Measurements from ENCODE around the gene SOX10. TPM values are rescaled to one million over a fixed set of nuclear protein-coding genes. Genes with fewer than 3 reads are reported as not detected.
"Not testable (repeated sequence)": the region's sequence is repeated elsewhere in the genome, so short reads cannot be mapped to it uniquely, and the experiment has no call there.

Gene SOX10
- polyA plus RNA-seq, 1 donor from 2014 or later: not detected

DNA sequence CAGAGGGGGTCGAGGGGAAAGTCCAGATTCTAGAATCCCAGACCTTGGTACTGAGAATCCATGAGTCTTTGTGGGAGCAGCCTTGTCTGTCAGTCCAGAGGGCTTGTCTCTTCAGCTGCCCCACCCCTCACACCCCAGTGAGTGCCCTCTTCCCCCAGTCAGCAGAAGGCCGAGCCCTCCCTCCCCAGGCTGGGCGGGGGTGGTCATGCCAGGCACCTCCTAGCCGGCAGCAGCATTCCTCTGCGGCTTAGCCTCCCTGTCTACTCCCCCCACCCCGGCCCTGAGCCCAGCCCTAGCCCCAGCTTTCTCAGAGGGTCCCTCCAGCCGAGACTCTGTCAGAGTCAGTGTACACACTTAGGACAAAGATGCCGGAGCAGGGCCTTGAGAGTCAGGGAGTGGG is 4.6 kb downstream of the SOX10 start:
- H4K20me1 ChIP-seq (ENCODE audit: insufficient read depth): no peaks in the 10 kb centered on the region
- no peak overlapping the region for H3K27ac ChIP-seq (ENCODE audit: low read length)
- no peak for TF ChIP-seq POLR2AphosphoS5 (IDR thresholded peaks at IDR 0.05)
- TF ChIP-seq, protein P1, sequence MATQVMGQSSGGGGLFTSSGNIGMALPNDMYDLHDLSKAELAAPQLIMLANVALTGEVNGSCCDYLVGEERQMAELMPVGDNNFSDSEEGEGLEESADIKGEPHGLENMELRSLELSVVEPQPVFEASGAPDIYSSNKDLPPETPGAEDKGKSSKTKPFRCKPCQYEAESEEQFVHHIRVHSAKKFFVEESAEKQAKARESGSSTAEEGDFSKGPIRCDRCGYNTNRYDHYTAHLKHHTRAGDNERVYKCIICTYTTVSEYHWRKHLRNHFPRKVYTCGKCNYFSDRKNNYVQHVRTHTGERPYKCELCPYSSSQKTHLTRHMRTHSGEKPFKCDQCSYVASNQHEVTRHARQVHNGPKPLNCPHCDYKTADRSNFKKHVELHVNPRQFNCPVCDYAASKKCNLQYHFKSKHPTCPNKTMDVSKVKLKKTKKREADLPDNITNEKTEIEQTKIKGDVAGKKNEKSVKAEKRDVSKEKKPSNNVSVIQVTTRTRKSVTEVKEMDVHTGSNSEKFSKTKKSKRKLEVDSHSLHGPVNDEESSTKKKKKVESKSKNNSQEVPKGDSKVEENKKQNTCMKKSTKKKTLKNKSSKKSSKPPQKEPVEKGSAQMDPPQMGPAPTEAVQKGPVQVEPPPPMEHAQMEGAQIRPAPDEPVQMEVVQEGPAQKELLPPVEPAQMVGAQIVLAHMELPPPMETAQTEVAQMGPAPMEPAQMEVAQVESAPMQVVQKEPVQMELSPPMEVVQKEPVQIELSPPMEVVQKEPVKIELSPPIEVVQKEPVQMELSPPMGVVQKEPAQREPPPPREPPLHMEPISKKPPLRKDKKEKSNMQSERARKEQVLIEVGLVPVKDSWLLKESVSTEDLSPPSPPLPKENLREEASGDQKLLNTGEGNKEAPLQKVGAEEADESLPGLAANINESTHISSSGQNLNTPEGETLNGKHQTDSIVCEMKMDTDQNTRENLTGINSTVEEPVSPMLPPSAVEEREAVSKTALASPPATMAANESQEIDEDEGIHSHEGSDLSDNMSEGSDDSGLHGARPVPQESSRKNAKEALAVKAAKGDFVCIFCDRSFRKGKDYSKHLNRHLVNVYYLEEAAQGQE (IDR thresholded peaks at IDR 0.05; ENCODE audit: borderline replicate concordance): no peak
- TF ChIP-seq EZH2 (IDR thresholded peaks at IDR 0.05; ENCODE audit: borderline replicate concordance, insufficient read depth, low read length, poor library complexity, severe bottlenecking): no peak
- TF ChIP-seq MXI1 (conservative IDR thresholded peaks at IDR 0.05; ENCODE audit: poor library complexity, severe bottlenecking): no peak
- TF ChIP-seq RAD21 (conservative IDR thresholded peaks at IDR 0.05): no peak
- no peak for TF ChIP-seq EP300 (conservative IDR thresholded peaks at IDR 0.05; ENCODE audit: poor library complexity, severe bottlenecking)
- TF ChIP-seq SMC3 (conservative IDR thresholded peaks at IDR 0.05; ENCODE audit: poor library complexity): no peak
- no peak for TF ChIP-seq TAF1 (IDR thresholded peaks at IDR 0.05; ENCODE audit: low read depth)
- TF ChIP-seq, protein P2, sequence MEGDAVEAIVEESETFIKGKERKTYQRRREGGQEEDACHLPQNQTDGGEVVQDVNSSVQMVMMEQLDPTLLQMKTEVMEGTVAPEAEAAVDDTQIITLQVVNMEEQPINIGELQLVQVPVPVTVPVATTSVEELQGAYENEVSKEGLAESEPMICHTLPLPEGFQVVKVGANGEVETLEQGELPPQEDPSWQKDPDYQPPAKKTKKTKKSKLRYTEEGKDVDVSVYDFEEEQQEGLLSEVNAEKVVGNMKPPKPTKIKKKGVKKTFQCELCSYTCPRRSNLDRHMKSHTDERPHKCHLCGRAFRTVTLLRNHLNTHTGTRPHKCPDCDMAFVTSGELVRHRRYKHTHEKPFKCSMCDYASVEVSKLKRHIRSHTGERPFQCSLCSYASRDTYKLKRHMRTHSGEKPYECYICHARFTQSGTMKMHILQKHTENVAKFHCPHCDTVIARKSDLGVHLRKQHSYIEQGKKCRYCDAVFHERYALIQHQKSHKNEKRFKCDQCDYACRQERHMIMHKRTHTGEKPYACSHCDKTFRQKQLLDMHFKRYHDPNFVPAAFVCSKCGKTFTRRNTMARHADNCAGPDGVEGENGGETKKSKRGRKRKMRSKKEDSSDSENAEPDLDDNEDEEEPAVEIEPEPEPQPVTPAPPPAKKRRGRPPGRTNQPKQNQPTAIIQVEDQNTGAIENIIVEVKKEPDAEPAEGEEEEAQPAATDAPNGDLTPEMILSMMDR (IDR thresholded peaks at IDR 0.05; ENCODE audit: poor library complexity, severe bottlenecking): no peak
- no peaks in the 10 kb centered on the region for H3K79me2 ChIP-seq (replicated peaks; ENCODE audit: insufficient read depth, low read length)
- no peaks in the 10 kb centered on the region for H3K9me2 ChIP-seq (ENCODE audit: insufficient read depth, low read length)
- H3K27me3 ChIP-seq (ENCODE audit: insufficient read depth, low read depth, low read length): peaks cover 4% of the 10 kb centered on the region
- H3K9ac ChIP-seq (ENCODE audit: low read length): no peak overlapping the region
- no peak overlapping the region for H3K4me3 ChIP-seq (ENCODE audit: low read length)
- no peak overlapping the region for H3K4me2 ChIP-seq (ENCODE audit: low read length)
- H3K36me3 ChIP-seq (ENCODE audit: insufficient read depth, low read length): no peaks in the 10 kb centered on the region
- H2AFZ ChIP-seq (ENCODE audit: low read depth, low read length): no peak overlapping the region
- no peaks in the 10 kb centered on the region for H3F3A ChIP-seq (ENCODE audit: insufficient read depth, low read length, poor library complexity, severe bottlenecking)
- H3K9me3 ChIP-seq (ENCODE audit: low read length): no peaks in the 10 kb centered on the region

DNA sequence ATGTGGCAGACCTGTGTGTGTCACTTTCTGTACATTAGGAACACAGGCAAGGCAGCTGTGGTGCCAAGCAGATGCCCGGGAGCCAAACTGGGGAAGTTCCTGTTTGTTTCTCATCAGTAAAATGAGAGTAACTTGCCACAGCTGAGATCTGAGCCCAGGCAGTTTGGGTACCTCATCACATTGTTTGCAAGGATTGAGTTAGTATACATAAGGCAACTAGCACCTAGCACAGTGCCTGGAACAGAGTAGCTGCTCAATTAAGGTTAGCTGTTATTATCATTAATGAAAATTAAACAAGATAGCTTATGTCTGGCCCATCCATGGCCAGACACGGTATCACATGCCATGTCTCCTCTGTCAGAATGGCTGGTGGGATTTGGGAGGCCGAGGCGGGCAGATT is 7.8 kb downstream of the SOX10 start:
- H4K20me1 ChIP-seq (ENCODE audit: insufficient read depth): no peaks in the 10 kb centered on the region
- no peaks in the 10 kb centered on the region for H3K79me2 ChIP-seq (replicated peaks; ENCODE audit: insufficient read depth, low read length)
- H3K4me2 ChIP-seq (ENCODE audit: low read length): no peak overlapping the region
- TF ChIP-seq SMC3 (conservative IDR thresholded peaks at IDR 0.05; ENCODE audit: poor library complexity) (no peak), MXI1 (conservative IDR thresholded peaks at IDR 0.05; ENCODE audit: poor library complexity, severe bottlenecking) (no peak), RAD21 (conservative IDR thresholded peaks at IDR 0.05) (no peak), EP300 (conservative IDR thresholded peaks at IDR 0.05; ENCODE audit: poor library complexity, severe bottlenecking) (no peak), EZH2 (IDR thresholded peaks at IDR 0.05; ENCODE audit: borderline replicate concordance, insufficient read depth, low read length, poor library complexity, severe bottlenecking) (no peak), POLR2AphosphoS5 (IDR thresholded peaks at IDR 0.05) (no peak), TAF1 (IDR thresholded peaks at IDR 0.05; ENCODE audit: low read depth) (no peak)
- TF ChIP-seq, protein P1 (IDR thresholded peaks at IDR 0.05; ENCODE audit: borderline replicate concordance): no peak
- TF ChIP-seq, protein P2 (IDR thresholded peaks at IDR 0.05; ENCODE audit: poor library complexity, severe bottlenecking): no peak
- no peaks in the 10 kb centered on the region for H3F3A ChIP-seq (ENCODE audit: insufficient read depth, low read length, poor library complexity, severe bottlenecking)
- no peaks in the 10 kb centered on the region for H3K9me3 ChIP-seq (ENCODE audit: low read length)
- H3K9ac ChIP-seq (ENCODE audit: low read length): no peak overlapping the region
- no peak overlapping the region for H2AFZ ChIP-seq (ENCODE audit: low read depth, low read length)
- H3K9me2 ChIP-seq (ENCODE audit: insufficient read depth, low read length): no peaks in the 10 kb centered on the region
- H3K27me3 ChIP-seq (ENCODE audit: insufficient read depth, low read depth, low read length): no peaks in the 10 kb centered on the region
- no peaks in the 10 kb centered on the region for H3K36me3 ChIP-seq (ENCODE audit: insufficient read depth, low read length)
- H3K4me3 ChIP-seq (ENCODE audit: low read length): no peak overlapping the region
- H3K27ac ChIP-seq (ENCODE audit: low read length): no peak overlapping the region

DNA sequence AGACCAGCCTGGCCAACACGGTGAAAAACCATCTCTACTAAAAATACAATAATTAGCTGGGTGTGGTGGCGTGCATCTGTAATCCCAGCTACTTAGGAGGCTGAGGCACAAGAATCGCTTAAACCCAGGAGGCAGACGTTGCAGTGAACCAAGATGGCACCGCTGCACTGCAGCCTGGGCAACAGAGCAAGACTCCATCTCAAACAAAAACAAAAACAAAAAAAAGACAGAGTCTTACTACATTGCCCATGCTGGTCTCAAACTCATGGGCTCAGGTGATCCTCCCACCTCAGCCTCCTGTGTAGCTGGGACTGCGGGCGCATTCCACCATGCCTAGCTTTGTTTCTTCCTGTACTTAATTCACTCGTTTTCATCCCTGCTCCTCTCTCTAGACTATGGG is 8.3 kb downstream of the SOX10 start:
- H2AFZ ChIP-seq (ENCODE audit: low read depth, low read length); H3K9ac ChIP-seq (ENCODE audit: low read length); H3K79me2 ChIP-seq (replicated peaks; ENCODE audit: insufficient read depth, low read length); H3F3A ChIP-seq (ENCODE audit: insufficient read depth, low read length, poor library complexity, severe bottlenecking); H3K27ac ChIP-seq (ENCODE audit: low read length); H3K36me3 ChIP-seq (ENCODE audit: insufficient read depth, low read length); H3K4me2 ChIP-seq (ENCODE audit: low read length); H3K9me2 ChIP-seq (ENCODE audit: insufficient read depth, low read length); H3K27me3 ChIP-seq (ENCODE audit: insufficient read depth, low read depth, low read length); H3K9me3 ChIP-seq (ENCODE audit: low read length); H4K20me1 ChIP-seq (ENCODE audit: insufficient read depth); H3K4me3 ChIP-seq (ENCODE audit: low read length): not testable (repeated sequence)

Data from neural cell (in vitro differentiated cells).